Measurements from ENCODE around the gene GNAI3.
A peak's percentile ranks its signal among the peaks of the same experiment; 100 is the strongest.

Gene GNAI3

DNA sequence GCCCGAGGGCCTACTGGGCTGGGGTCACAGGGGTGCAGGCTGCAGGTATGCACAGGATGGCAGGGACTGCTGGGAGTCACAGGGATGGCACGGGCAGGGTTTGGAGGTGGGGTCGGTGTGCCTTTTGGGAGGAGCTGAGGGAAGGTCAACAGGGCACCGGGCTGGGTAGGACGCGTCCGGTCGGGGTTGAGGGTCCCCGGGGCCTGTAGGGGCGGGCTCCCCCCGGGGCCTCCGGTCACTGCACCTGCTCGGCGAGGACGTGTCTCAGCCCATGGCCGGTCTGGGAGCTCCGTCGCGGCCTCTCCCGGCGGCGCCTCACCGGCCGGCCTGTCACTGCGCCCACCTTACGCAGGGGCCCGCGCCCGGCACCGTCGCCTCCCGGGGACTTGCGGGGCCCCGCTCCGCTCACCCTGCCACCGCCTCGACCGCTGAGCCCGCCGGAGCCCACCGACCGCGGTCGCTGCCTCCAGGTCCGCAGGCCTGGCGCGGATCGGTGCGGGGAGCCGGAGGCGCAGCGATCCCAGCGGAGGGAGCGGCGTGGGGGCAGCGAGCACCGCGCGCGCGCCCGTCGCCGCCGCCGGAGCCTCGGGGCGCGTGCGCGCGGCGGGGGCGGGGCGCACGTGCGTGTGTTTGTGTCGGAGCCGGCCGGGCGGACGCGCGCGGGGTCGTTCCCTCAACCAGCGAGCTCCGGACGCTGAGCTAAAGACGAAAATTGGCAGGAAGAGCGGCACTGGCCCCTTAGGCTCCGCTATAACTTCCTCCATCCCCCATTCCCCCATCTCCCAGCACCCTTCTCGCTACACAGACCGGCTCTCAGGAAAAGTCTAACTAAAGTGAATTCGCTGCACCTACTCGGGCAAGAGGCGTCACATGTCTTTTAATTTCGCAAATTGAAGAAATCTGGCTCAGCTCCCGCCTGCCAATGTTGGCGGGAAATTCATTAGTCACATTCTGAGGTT is 39.0 kb upstream of the GNAI3 start, which contains the start of gene AMIGO1:
AMIGO1 (minus strand) TSS at position 552 of the 959 bp plus-strand sequence. CDS start 815 bp downstream, outside the sequence.
- Histone ChIP-seq H3K27me3 (ENCODE audit: insufficient read depth, poor library complexity, severe bottlenecking) (no peaks in the 10 kb centered on the region), H3K4me3 (replicated peaks; ENCODE audit: insufficient read depth, low read length) (peak within 1 kb of the TSS; percentile 53), H3K27ac (replicated peaks) (no peak within 1 kb of the TSS)
- DNase-seq (ENCODE audit: low read depth in 1 of 2, low spot score in 1 of 2): peak in 1 of 2 experiments; percentile 49
- TF ChIP-seq POLR2AphosphoS5 (IDR thresholded peaks at IDR 0.05; ENCODE audit: low read depth) (no peak), GABPA (IDR thresholded peaks at IDR 0.05; ENCODE audit: low read depth) (no peak), SPI1 (IDR thresholded peaks at IDR 0.05; ENCODE audit: borderline replicate concordance, low read depth) (no peak)
- TF ChIP-seq, protein P1, sequence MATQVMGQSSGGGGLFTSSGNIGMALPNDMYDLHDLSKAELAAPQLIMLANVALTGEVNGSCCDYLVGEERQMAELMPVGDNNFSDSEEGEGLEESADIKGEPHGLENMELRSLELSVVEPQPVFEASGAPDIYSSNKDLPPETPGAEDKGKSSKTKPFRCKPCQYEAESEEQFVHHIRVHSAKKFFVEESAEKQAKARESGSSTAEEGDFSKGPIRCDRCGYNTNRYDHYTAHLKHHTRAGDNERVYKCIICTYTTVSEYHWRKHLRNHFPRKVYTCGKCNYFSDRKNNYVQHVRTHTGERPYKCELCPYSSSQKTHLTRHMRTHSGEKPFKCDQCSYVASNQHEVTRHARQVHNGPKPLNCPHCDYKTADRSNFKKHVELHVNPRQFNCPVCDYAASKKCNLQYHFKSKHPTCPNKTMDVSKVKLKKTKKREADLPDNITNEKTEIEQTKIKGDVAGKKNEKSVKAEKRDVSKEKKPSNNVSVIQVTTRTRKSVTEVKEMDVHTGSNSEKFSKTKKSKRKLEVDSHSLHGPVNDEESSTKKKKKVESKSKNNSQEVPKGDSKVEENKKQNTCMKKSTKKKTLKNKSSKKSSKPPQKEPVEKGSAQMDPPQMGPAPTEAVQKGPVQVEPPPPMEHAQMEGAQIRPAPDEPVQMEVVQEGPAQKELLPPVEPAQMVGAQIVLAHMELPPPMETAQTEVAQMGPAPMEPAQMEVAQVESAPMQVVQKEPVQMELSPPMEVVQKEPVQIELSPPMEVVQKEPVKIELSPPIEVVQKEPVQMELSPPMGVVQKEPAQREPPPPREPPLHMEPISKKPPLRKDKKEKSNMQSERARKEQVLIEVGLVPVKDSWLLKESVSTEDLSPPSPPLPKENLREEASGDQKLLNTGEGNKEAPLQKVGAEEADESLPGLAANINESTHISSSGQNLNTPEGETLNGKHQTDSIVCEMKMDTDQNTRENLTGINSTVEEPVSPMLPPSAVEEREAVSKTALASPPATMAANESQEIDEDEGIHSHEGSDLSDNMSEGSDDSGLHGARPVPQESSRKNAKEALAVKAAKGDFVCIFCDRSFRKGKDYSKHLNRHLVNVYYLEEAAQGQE (IDR thresholded peaks at IDR 0.05; ENCODE audit: insufficient replicate concordance, low read depth): no peak
- TF ChIP-seq, protein P2, sequence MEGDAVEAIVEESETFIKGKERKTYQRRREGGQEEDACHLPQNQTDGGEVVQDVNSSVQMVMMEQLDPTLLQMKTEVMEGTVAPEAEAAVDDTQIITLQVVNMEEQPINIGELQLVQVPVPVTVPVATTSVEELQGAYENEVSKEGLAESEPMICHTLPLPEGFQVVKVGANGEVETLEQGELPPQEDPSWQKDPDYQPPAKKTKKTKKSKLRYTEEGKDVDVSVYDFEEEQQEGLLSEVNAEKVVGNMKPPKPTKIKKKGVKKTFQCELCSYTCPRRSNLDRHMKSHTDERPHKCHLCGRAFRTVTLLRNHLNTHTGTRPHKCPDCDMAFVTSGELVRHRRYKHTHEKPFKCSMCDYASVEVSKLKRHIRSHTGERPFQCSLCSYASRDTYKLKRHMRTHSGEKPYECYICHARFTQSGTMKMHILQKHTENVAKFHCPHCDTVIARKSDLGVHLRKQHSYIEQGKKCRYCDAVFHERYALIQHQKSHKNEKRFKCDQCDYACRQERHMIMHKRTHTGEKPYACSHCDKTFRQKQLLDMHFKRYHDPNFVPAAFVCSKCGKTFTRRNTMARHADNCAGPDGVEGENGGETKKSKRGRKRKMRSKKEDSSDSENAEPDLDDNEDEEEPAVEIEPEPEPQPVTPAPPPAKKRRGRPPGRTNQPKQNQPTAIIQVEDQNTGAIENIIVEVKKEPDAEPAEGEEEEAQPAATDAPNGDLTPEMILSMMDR (IDR thresholded peaks at IDR 0.05; ENCODE audit: insufficient read depth, low read length): no peak

DNA sequence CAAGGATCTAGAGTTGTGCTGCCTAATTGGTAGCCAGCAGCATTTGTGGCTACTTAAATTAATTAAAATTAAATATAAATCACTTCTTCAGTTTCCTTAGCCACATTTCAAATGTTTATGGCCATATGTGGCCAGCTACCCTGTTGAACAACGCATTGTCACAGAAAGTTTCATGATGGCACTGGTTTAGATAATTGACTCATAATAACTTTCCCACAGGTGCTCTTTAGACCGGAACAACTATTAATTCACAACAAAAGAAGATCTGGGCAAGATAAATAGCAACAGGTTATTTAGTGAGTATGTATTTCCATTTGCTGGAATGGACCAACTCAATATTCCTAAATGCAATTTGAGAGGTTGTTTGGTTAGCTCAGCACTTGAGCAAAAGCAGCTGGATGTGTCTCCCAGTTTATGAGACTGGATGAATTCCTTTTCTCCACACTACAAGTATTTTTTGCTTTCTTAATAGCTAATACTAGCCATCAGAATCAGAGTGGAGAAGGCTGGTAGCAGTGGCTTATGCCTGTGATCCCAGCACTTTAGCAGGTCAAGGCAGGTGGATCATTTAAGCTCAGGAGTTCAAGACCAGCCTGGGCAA is 35.2 kb upstream of the GNAI3 start:
- H3K27me3 ChIP-seq (ENCODE audit: insufficient read depth, poor library complexity, severe bottlenecking): no peaks in the 10 kb centered on the region
- TF ChIP-seq, protein P1 (IDR thresholded peaks at IDR 0.05; ENCODE audit: insufficient replicate concordance, low read depth): no peak
- no peak for TF ChIP-seq GABPA (IDR thresholded peaks at IDR 0.05; ENCODE audit: low read depth)
- TF ChIP-seq SPI1 (IDR thresholded peaks at IDR 0.05; ENCODE audit: borderline replicate concordance, low read depth): no peak
- H3K27ac ChIP-seq (replicated peaks): no peak overlapping the region
- no peak for DNase-seq (ENCODE audit: low read depth in 1 of 2, low spot score in 1 of 2)
- no peak overlapping the region for H3K4me3 ChIP-seq (replicated peaks; ENCODE audit: insufficient read depth, low read length)

DNA sequence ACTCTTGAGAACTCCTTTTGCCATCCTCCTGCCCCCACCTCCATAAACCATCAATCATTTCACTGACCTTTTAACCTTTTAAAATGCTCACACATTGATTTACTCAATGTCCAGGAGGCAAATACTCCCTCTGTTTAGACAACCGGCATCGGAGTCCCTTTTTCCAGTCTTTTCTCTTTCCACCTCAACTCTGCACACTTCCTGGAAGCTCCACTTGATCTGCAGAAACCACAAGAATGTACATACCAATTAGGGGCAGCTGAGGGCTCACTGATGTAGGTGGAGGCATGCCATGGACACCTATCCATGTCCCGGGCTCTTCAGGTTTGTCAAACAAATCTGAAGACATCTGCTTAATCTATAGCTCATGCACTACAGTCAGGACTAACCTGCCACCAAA is 33.6 kb upstream of the GNAI3 start:
- DNase-seq (ENCODE audit: low read depth in 1 of 2, low spot score in 1 of 2): no peak
- TF ChIP-seq, protein P1 (IDR thresholded peaks at IDR 0.05; ENCODE audit: insufficient replicate concordance, low read depth): no peak
- no peak for TF ChIP-seq SPI1 (IDR thresholded peaks at IDR 0.05; ENCODE audit: borderline replicate concordance, low read depth)
- TF ChIP-seq POLR2AphosphoS5 (IDR thresholded peaks at IDR 0.05; ENCODE audit: low read depth): no peak
- TF ChIP-seq GABPA (IDR thresholded peaks at IDR 0.05; ENCODE audit: low read depth): no peak
- TF ChIP-seq, protein P2 (IDR thresholded peaks at IDR 0.05; ENCODE audit: insufficient read depth, low read length): no peak
- H3K4me3 ChIP-seq (replicated peaks; ENCODE audit: insufficient read depth, low read length): no peak overlapping the region
- no peak overlapping the region for H3K27ac ChIP-seq (replicated peaks)
- no peaks in the 10 kb centered on the region for H3K27me3 ChIP-seq (ENCODE audit: insufficient read depth, poor library complexity, severe bottlenecking)

Data from HL-60 (cell line).